ENCODE results near the gene MRPS21. TPM values are rescaled to one million over a fixed set of nuclear protein-coding genes. Genes with fewer than 3 reads are reported as not detected.
A peak's percentile ranks its signal among the peaks of the same experiment; 100 is the strongest.

Gene MRPS21
- total RNA-seq, 1 donor from 2014 or later, result 83.4 TPM

- Mint-ChIP-seq H3K27ac (peak overlapping the region; percentile 80), H3K27me3 (ENCODE audit: low read depth) (no peaks in the 10 kb centered on the region), H3K36me3 (ENCODE audit: low read depth) (peaks cover 41% of the 10 kb centered on the region), H3K4me3 (ENCODE audit: low read depth) (peak overlapping the region; percentile 91), H3K9me3 (no peaks in the 10 kb centered on the region), H3K4me1 (ENCODE audit: low read depth) (peaks cover 17% of the 10 kb centered on the region)
- intact Hi-C loops (cut with micrococcal nuclease), result loop anchor here (2.0 to 5.0 kb wide), 3 partner anchors 13 to 94 kb away; partner anchors contain the start of genes ANP32E and RPRD2
- DNase-seq (ENCODE audit: low spot score), result no peak
Observed at GRCh38 chr1:150267896-150268295, 25.8 kb upstream of the MRPS21 start.

DNA sequence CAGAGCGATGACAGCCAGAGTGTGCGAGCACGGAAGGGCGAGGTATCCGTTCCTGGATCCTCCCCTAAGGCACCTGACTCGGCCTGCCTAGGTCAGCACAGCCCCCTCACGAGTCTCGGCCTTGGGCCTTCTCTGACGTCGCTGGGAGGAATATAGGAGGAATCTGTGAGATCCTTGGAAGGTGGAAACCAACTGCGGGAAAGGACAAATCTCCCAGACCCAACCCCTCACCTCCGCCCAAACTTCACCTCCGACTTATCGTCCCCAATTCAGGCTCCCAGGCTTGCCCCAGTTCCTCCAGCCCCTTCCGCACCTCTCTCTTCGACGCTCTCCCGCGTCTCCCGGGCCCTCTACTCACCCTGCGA lies 25.3 kb upstream of the MRPS21 start:
- Mint-ChIP-seq H3K9me3 (no peaks in the 10 kb centered on the region), H3K4me3 (ENCODE audit: low read depth) (peak overlapping the region; percentile 91), H3K27ac (peak overlapping the region; percentile 80), H3K27me3 (ENCODE audit: low read depth) (no peaks in the 10 kb centered on the region), H3K4me1 (ENCODE audit: low read depth) (peaks cover 17% of the 10 kb centered on the region), H3K36me3 (ENCODE audit: low read depth) (peaks cover 41% of the 10 kb centered on the region)
- peak; percentile 37 for DNase-seq (ENCODE audit: low spot score)
- intact Hi-C loops (cut with micrococcal nuclease), result loop anchor here (2.0 to 5.0 kb wide), 3 partner anchors 14 to 94 kb away; partner anchors contain the start of genes ANP32E and RPRD2

GRCh38 chr1:150268705-150269403 lies 24.8 kb upstream of the MRPS21 start, which contains the start of gene APH1A:
TSS of gene APH1A (minus strand) at chr1:150269016. CDS start at chr1:150268810, 206 bp downstream.
- intact Hi-C loops (cut with micrococcal nuclease), result loop anchor here (1.0 to 5.0 kb wide), 5 partner anchors 12 to 93 kb away; partner anchors contain the start of genes ANP32E, MRPS21 and RPRD2
- Mint-ChIP-seq H3K27ac (peak within 1 kb of the TSS; percentile 80), H3K4me3 (ENCODE audit: low read depth) (peak within 1 kb of the TSS; percentile 91), H3K27me3 (ENCODE audit: low read depth) (no peaks in the 10 kb centered on the region), H3K9me3 (no peaks in the 10 kb centered on the region), H3K36me3 (ENCODE audit: low read depth) (peaks cover 41% of the 10 kb centered on the region), H3K4me1 (ENCODE audit: low read depth) (peaks cover 17% of the 10 kb centered on the region)
- DNase-seq (ENCODE audit: low spot score), result peak; percentile 92

DNA sequence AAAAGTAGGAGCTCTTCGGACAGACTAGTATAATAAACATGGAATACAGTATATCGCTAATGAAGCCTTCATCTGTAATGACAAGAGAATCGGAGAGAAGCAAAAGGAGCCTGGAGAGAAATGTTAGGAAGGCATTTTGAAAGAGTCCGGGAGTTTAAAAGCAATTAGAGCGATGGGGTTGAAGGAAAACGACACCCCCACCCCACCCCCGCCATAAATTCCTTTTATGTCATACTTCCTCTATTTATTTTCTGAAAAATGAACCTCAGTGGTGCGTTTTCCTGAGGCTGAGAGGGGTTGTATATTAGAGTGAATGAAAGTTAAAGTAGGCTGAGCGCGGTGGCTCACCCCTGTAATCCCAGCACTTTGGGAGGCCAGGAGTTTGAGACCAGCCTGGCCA lies 24.2 kb upstream of the MRPS21 start:
- Mint-ChIP-seq H3K27me3 (ENCODE audit: low read depth) (no peaks in the 10 kb centered on the region), H3K36me3 (ENCODE audit: low read depth) (peaks cover 40% of the 10 kb centered on the region), H3K9me3 (no peaks in the 10 kb centered on the region), H3K27ac (peak overlapping the region; percentile 80), H3K4me1 (ENCODE audit: low read depth) (peaks cover 17% of the 10 kb centered on the region), H3K4me3 (ENCODE audit: low read depth) (peak overlapping the region; percentile 91)
- no peak for DNase-seq (ENCODE audit: low spot score)
- intact Hi-C loops (cut with micrococcal nuclease), result loop anchor here (1.0 to 5.0 kb wide), 5 partner anchors 12 to 93 kb away; partner anchors contain the start of genes ANP32E, MRPS21 and RPRD2

DNA sequence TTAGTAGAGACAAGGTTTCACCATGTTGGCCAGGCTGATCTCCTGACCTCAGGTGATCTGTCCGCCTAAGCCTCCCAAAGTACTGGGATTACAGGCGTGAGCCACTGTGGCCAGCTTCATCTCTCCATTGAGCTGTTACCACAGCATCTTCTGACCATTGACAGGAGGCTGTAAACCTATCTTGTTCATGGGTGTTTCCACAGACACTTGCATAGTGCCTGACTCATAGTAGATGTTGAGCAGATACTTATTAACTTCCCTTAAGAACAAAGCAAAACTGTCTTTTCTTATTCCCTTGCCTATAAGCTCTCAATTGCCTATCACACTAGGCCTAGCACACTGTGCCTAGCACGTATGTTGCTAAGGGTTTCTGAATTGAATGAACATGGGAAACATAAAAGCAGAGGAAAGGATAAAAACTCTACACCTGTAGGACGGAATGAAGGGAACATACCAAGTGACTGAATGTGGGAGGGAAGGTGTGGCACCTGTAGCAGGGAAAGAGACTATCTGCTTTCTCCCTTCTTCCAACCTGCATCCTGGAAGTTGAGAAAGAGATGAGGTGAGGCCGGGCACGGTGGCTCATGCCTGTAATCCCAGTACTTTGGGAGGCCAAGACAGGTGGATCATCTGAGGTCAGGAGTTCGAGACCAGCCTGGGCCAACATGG lies 22.2 kb upstream of the MRPS21 start:
- H3K36me3 Mint-ChIP-seq (ENCODE audit: low read depth), result peaks cover 21% of the 10 kb centered on the region
- peaks cover 17% of the 10 kb centered on the region for H3K4me1 Mint-ChIP-seq (ENCODE audit: low read depth)
- no peaks in the 10 kb centered on the region for H3K27me3 Mint-ChIP-seq (ENCODE audit: low read depth)
- no peak for DNase-seq (ENCODE audit: low spot score)
- no peaks in the 10 kb centered on the region for H3K9me3 Mint-ChIP-seq
- H3K27ac Mint-ChIP-seq, result no peak overlapping the region
- intact Hi-C loops (cut with micrococcal nuclease), result no loop called here
- no peak overlapping the region for H3K4me3 Mint-ChIP-seq (ENCODE audit: low read depth)

GRCh38 chr1:150273311-150273710 lies 20.4 kb upstream of the MRPS21 start:
- intact Hi-C loops (cut with micrococcal nuclease), result no loop called here
- H3K4me3 Mint-ChIP-seq (ENCODE audit: low read depth), result no peak overlapping the region
- peaks cover 3% of the 10 kb centered on the region for H3K36me3 Mint-ChIP-seq (ENCODE audit: low read depth)
- H3K27ac Mint-ChIP-seq, result no peak overlapping the region
- DNase-seq (ENCODE audit: low spot score), result no peak
- peaks cover under 1% of the 10 kb centered on the region for H3K27me3 Mint-ChIP-seq (ENCODE audit: low read depth)
- no peaks in the 10 kb centered on the region for H3K9me3 Mint-ChIP-seq
- peaks cover 6% of the 10 kb centered on the region for H3K4me1 Mint-ChIP-seq (ENCODE audit: low read depth)

DNA sequence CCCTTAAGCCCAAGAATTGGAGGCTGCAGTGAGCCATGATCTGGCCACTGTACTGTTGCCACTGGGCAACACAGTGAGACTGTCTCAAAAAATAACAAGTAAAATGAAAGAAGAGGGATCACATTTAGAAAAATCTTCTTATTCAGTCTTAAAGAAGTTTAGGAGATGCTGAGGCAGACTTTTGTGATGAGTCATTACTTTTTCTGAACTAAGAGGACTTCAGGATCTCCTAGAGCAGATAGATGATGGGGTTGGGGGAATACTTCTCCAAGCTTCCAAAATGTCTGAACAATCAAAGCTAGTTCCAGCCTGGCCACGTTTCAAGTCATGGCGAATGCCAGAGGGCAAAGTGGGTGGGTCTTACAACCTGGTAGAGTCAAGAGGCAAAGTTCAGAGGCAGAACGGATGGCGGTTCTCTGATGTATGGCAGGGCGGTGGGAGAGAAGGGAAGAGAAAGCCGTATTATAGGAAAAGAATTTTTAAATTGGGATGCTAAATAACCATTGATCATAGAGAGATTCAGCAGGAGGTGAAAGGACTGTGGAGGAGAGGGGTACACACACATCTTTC lies 13.4 kb upstream of the MRPS21 start:
- peak overlapping the region; percentile 56 for H3K4me3 Mint-ChIP-seq (ENCODE audit: low read depth)
- H3K4me1 Mint-ChIP-seq (ENCODE audit: low read depth), result peaks cover 24% of the 10 kb centered on the region
- peaks cover 7% of the 10 kb centered on the region for H3K9me3 Mint-ChIP-seq
- peaks cover 17% of the 10 kb centered on the region for H3K27me3 Mint-ChIP-seq (ENCODE audit: low read depth)
- no peak overlapping the region for H3K27ac Mint-ChIP-seq
- no peaks in the 10 kb centered on the region for H3K36me3 Mint-ChIP-seq (ENCODE audit: low read depth)
- no peak for DNase-seq (ENCODE audit: low spot score)
- intact Hi-C loops (cut with micrococcal nuclease), result loop anchor here (5.0 kb wide), 1 partner anchor 43 kb away; the partner anchor contains the start of gene ANP32E

- peaks cover 17% of the 10 kb centered on the region for H3K27me3 Mint-ChIP-seq (ENCODE audit: low read depth)
- intact Hi-C loops (cut with micrococcal nuclease), result loop anchor here (1.0 to 5.0 kb wide), 3 partner anchors 12 to 44 kb away; partner anchors contain the start of genes ANP32E and APH1A
- peak overlapping the region; percentile 54 for H3K27ac Mint-ChIP-seq
- H3K4me1 Mint-ChIP-seq (ENCODE audit: low read depth), result peaks cover 24% of the 10 kb centered on the region
- H3K36me3 Mint-ChIP-seq (ENCODE audit: low read depth), result no peaks in the 10 kb centered on the region
- DNase-seq (ENCODE audit: low spot score), result peak; percentile 49
- peak overlapping the region; percentile 90 for H3K4me3 Mint-ChIP-seq (ENCODE audit: low read depth)
- peaks cover 7% of the 10 kb centered on the region for H3K9me3 Mint-ChIP-seq
Observed at GRCh38 chr1:150281221-150281757, 12.4 kb upstream of the MRPS21 start.

DNA sequence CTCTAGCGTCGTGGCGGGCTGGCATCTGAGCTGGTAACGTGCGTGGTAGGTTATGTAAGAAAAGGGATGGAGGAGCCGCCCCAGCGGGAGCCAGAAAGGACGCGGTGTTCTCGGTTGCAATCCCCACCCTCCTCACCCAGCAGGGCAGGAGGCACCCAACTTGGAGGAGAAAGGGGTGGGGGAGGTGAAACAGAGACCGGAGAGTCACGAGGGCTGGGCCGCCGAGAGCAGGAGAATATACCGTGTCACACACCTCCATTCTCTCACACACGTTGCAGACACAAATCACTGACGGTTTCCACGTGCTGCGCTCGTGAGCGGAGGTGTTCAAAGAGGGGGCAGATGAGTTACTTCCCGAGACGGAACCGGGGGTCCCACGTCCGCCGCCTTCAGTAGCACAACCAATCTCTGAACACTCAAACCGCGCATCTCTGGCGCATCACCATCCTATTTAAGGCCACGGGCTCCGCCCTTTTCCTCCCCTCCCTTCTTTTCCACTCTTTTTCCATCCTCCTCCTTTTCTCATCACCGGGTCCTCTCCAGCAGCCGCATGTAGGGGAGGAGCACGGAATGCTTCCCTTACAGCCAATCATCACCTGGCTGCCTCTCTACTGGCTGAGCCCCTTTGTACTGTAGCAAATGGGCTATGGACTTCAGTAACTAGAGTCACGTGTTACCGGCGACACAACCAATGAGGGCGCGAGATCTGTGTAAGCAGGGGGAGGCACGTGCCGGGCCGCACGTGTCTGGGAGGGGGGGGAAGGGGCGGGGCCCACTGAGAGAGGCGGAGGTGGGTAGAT lies 11.7 kb upstream of the MRPS21 start, which contains the start of gene CIART:
Gene CIART (plus strand): TSS at position 797 of the 800 bp plus-strand sequence. CDS start 714 bp downstream, outside the sequence.
- peak within 1 kb of the TSS; percentile 90 for H3K4me3 Mint-ChIP-seq (ENCODE audit: low read depth)
- intact Hi-C loops (cut with micrococcal nuclease), result loop anchor here (1.0 to 5.0 kb wide), 4 partner anchors 11 to 45 kb away; partner anchors contain the start of genes ANP32E, APH1A and MRPS21
- H3K4me1 Mint-ChIP-seq (ENCODE audit: low read depth), result peaks cover 24% of the 10 kb centered on the region
- no peaks in the 10 kb centered on the region for H3K36me3 Mint-ChIP-seq (ENCODE audit: low read depth)
- peaks cover 7% of the 10 kb centered on the region for H3K9me3 Mint-ChIP-seq
- H3K27me3 Mint-ChIP-seq (ENCODE audit: low read depth), result peaks cover 17% of the 10 kb centered on the region
- peak within 1 kb of the TSS; percentile 86 for H3K27ac Mint-ChIP-seq
- peak; percentile 72 for DNase-seq (ENCODE audit: low spot score)

DNA sequence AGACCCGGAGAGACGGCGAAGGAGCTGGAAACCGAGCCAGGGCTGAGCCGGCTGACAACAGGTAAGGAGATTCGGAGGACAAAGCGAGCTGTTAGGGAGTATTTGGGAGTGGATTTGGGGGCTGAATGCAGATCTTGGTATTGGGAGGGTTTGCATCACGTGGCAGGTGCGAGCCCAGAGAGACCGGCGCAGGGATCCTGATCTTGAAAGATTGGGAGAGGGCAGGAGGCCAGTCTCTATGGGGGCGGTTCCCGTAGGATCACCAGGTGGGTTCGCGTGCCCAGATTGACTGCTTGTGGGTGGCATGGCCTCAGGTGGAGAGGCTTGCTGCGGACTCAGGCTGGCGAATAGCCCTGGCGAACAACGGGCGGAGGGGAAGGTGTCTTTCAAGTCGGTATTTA lies 11.1 kb upstream of the MRPS21 start:
- H3K27ac Mint-ChIP-seq, result no peak overlapping the region
- intact Hi-C loops (cut with micrococcal nuclease), result loop anchor here (1.0 to 5.0 kb wide), 2 partner anchors 11 to 45 kb away; partner anchors contain the start of genes ANP32E and MRPS21

GRCh38 chr1:150283260-150283659 lies 10.4 kb upstream of the MRPS21 start:
- H3K27ac Mint-ChIP-seq, result no peak overlapping the region
- intact Hi-C loops (cut with micrococcal nuclease), result loop anchor here (5.0 kb wide), 1 partner anchor 46 kb away; the partner anchor contains the start of gene ANP32E

More for the DNA sequence above, 11.1 kb upstream of the MRPS21 start:
- H3K9me3 Mint-ChIP-seq, result peaks cover 7% of the 10 kb centered on the region
- H3K36me3 Mint-ChIP-seq (ENCODE audit: low read depth), result no peaks in the 10 kb centered on the region
- H3K27me3 Mint-ChIP-seq (ENCODE audit: low read depth), result peaks cover 17% of the 10 kb centered on the region
- no peak for DNase-seq (ENCODE audit: low spot score)
- H3K4me3 Mint-ChIP-seq (ENCODE audit: low read depth), result peak overlapping the region; percentile 90
- peaks cover 24% of the 10 kb centered on the region for H3K4me1 Mint-ChIP-seq (ENCODE audit: low read depth)

More at GRCh38 chr1:150283260-150283659, 10.4 kb upstream of the MRPS21 start:
- H3K4me1 Mint-ChIP-seq (ENCODE audit: low read depth), result peaks cover 24% of the 10 kb centered on the region
- H3K4me3 Mint-ChIP-seq (ENCODE audit: low read depth), result peak overlapping the region; percentile 32
- no peak for DNase-seq (ENCODE audit: low spot score)
- peaks cover 17% of the 10 kb centered on the region for H3K27me3 Mint-ChIP-seq (ENCODE audit: low read depth)
- no peaks in the 10 kb centered on the region for H3K36me3 Mint-ChIP-seq (ENCODE audit: low read depth)
- peaks cover 7% of the 10 kb centered on the region for H3K9me3 Mint-ChIP-seq
